DOHH2 (cell line): ENCODE data around the gene IQCM.

ENCODE experiments used
- H3F3A ChIP-seq: fragments of 200-600 bp; sonication (generic), shearing (Covaris generic); 2 replicates; pipeline ENCODE4 v1.6.0; 2016; ENCODE audit warnings: antibody characterized with exemption, mild to moderate bottlenecking; ENCODE audit not compliant: control insufficient read depth, insufficient read depth
- H3K27ac ChIP-seq: fragments of 200-600 bp; sonication (generic); 2 replicates; pipeline ENCODE4 v1.5.1; 2014; ENCODE audit warnings: low read depth, mild to moderate bottlenecking, low read length, moderate library complexity
- H3K27me3 ChIP-seq: fragments of 200-600 bp; sonication (generic); 2 replicates; pipeline ENCODE4 v1.6.1; 2014; ENCODE audit warnings: mild to moderate bottlenecking, low read length, mixed read lengths; ENCODE audit not compliant: control insufficient read depth
- H3K36me3 ChIP-seq: fragments of 200-600 bp; sonication (generic); 2 replicates; pipeline ENCODE4 v1.6.1; 2014; ENCODE audit warnings: mild to moderate bottlenecking, low read length, moderate library complexity, mixed read lengths; ENCODE audit not compliant: control insufficient read depth
- H3K4me1 ChIP-seq: fragments of 200-600 bp; sonication (generic); 2 replicates; pipeline ENCODE4 v1.6.1; 2014; ENCODE audit warnings: mild to moderate bottlenecking, low read length, mixed read lengths; ENCODE audit not compliant: control insufficient read depth
- H3K4me2 ChIP-seq: fragments of 200-600 bp; sonication (generic); 2 replicates; pipeline ENCODE4 v1.6.0; 2014; ENCODE audit warnings: mild to moderate bottlenecking, low read length, moderate library complexity
- H3K4me3 ChIP-seq: fragments of 200-600 bp; sonication (generic); 2 replicates; pipeline ENCODE4 v1.5.1; 2014; ENCODE audit warnings: mild to moderate bottlenecking, low read length, mixed read lengths
- H3K79me2 ChIP-seq: fragments of 200-600 bp; sonication (generic); 2 replicates; pipeline ENCODE4 v1.6.1; 2014; ENCODE audit warnings: mild to moderate bottlenecking, low read length, mixed read lengths; ENCODE audit not compliant: control insufficient read depth
- H3K9me2 ChIP-seq: fragments of 200-600 bp; sonication (generic); replicated peaks from 2 replicates; pipeline ENCODE4 v1.6.1; 2014; ENCODE audit warnings: mild to moderate bottlenecking, low read length, mixed read lengths; ENCODE audit not compliant: control insufficient read depth
- H3K9me3 ChIP-seq: fragments of 200-600 bp; sonication (generic); 2 replicates; pipeline ENCODE4 v1.6.1; 2014; ENCODE audit warnings: antibody characterized with exemption, low read length, mixed read lengths; ENCODE audit not compliant: control insufficient read depth, insufficient read depth
- H4K20me1 ChIP-seq: fragments of 200-600 bp; sonication (generic); 2 replicates; pipeline ENCODE4 v1.6.0; 2014; ENCODE audit warnings: low read depth, mild to moderate bottlenecking, antibody characterized with exemption, low read length, moderate library complexity; ENCODE audit not compliant: control insufficient read depth, insufficient read depth
- CTCF ChIP-seq: fragments of 200-600 bp; sonication (generic); IDR thresholded peaks from one replicate; pipeline ENCODE4 v1.5.1; 2014; ENCODE audit warnings: antibody characterized with exemption, mild to moderate bottlenecking, low read depth, low read length; ENCODE audit not compliant: poor library complexity, severe bottlenecking
- EZH2phosphoT487 ChIP-seq: fragments of 200-600 bp; sonication (generic); IDR thresholded peaks from 2 replicates; pipeline ENCODE4 v1.6.1; 2017; ENCODE audit warnings: borderline replicate concordance, mild to moderate bottlenecking, antibody characterized with exemption, low read length, moderate library complexity, mixed read lengths

IQCM gene

GRCh38 chr4:149499726-149500125 is 315.9 kb downstream of the IQCM start:
- no peaks in the 10 kb centered on the region for H4K20me1 ChIP-seq
- no peaks in the 10 kb centered on the region for H3K9me3 ChIP-seq
- no peaks in the 10 kb centered on the region for H3K4me1 ChIP-seq
- no peaks in the 10 kb centered on the region for H3K79me2 ChIP-seq
- H3K27me3 ChIP-seq: no peaks in the 10 kb centered on the region
- TF ChIP-seq EZH2phosphoT487 (no peak), CTCF (no peak)
- no peaks in the 10 kb centered on the region for H3K36me3 ChIP-seq
- no peak overlapping the region for H3K27ac ChIP-seq
- no peak overlapping the region for H3K4me3 ChIP-seq
- no peaks in the 10 kb centered on the region for H3F3A ChIP-seq
- H3K4me2 ChIP-seq: no peak overlapping the region
- no peaks in the 10 kb centered on the region for H3K9me2 ChIP-seq

GRCh38 chr4:149498246-149498645 is 317.4 kb downstream of the IQCM start:
- Histone ChIP-seq H3K9me2 (no peaks in the 10 kb centered on the region), H3K4me3 (no peak overlapping the region), H3K36me3 (no peaks in the 10 kb centered on the region), H3F3A (no peaks in the 10 kb centered on the region), H3K9me3 (no peaks in the 10 kb centered on the region), H3K27ac (no peak overlapping the region), H3K4me1 (no peaks in the 10 kb centered on the region), H4K20me1 (no peaks in the 10 kb centered on the region), H3K79me2 (no peaks in the 10 kb centered on the region), H3K27me3 (no peaks in the 10 kb centered on the region), H3K4me2 (no peak overlapping the region)
- TF ChIP-seq EZH2phosphoT487: no peak
- TF ChIP-seq CTCF: no peak

GRCh38 chr4:149493492-149493891 is 322.2 kb downstream of the IQCM start:
- Histone ChIP-seq H3K27ac (no peak overlapping the region), H3K9me3 (no peaks in the 10 kb centered on the region), H3K4me3 (no peak overlapping the region), H3F3A (no peaks in the 10 kb centered on the region), H3K4me2 (no peak overlapping the region), H3K9me2 (no peaks in the 10 kb centered on the region), H3K4me1 (no peaks in the 10 kb centered on the region), H4K20me1 (no peaks in the 10 kb centered on the region), H3K79me2 (no peaks in the 10 kb centered on the region), H3K36me3 (no peaks in the 10 kb centered on the region), H3K27me3 (no peaks in the 10 kb centered on the region)
- TF ChIP-seq EZH2phosphoT487 (no peak), CTCF (no peak)

- Histone ChIP-seq H3K9me3 (no peaks in the 10 kb centered on the region), H4K20me1 (no peaks in the 10 kb centered on the region), H3K79me2 (no peaks in the 10 kb centered on the region), H3K4me2 (no peak overlapping the region), H3K27me3 (no peaks in the 10 kb centered on the region), H3K9me2 (no peaks in the 10 kb centered on the region), H3K4me1 (no peaks in the 10 kb centered on the region), H3K4me3 (no peak overlapping the region), H3K36me3 (no peaks in the 10 kb centered on the region), H3F3A (no peaks in the 10 kb centered on the region), H3K27ac (no peak overlapping the region)
- no peak for TF ChIP-seq EZH2phosphoT487
Measured at GRCh38 chr4:149489321-149489720, 326.3 kb downstream of the IQCM start.
